Liver (tissue), 9 donors: ENCODE measurements around the gene TRMT11. TPM values are rescaled to one million over a fixed set of nuclear protein-coding genes. Genes with fewer than 3 reads are reported as not detected.
A peak's percentile ranks its signal among the peaks of the same experiment; 100 is the strongest.

Experiments
- DNase-seq: peaks from one replicate; pipeline ENCODE4 v3.0.0-alpha.2; 2017; ENCODE audit warnings: low spot score
- H3K27ac ChIP-seq, 2 donors: one replicate each; pipeline ENCODE4 v1.7.0; 2013; ENCODE audit warnings: inconsistent platforms in 2 of 2, low read length in 2 of 2, control low read depth in 1 of 2, low read depth in 1 of 2, mild to moderate bottlenecking in 1 of 2
- H3K27me3 ChIP-seq, 4 donors: one replicate each; pipeline versions ENCODE4 v1.6.1 to v1.7.0; 2013; ENCODE audit warnings: low read length in 3 of 4, inconsistent platforms in 1 of 4, mild to moderate bottlenecking in 1 of 4, moderate library complexity in 1 of 4; ENCODE audit not compliant: control insufficient read depth in 4 of 4, insufficient read depth in 4 of 4
- H3K36me3 ChIP-seq, 4 donors: one replicate each; pipeline versions ENCODE4 v1.6.1 to v1.7.0; 2013; ENCODE audit warnings: low read length in 3 of 4, mild to moderate bottlenecking in 3 of 4, low read depth in 1 of 4, moderate library complexity in 1 of 4; ENCODE audit not compliant: control insufficient read depth in 4 of 4, insufficient read depth in 3 of 4
- H3K4me1 ChIP-seq, 4 donors: one replicate each; pipeline versions ENCODE4 v1.6.1 to v1.7.0; 2013; ENCODE audit warnings: low read length in 3 of 4, mild to moderate bottlenecking in 3 of 4, moderate library complexity in 1 of 4; ENCODE audit not compliant: control insufficient read depth in 4 of 4, insufficient read depth in 4 of 4
- H3K4me3 ChIP-seq, 3 donors: one replicate each; pipeline versions ENCODE4 v1.6.1 to v1.7.0; 2013; ENCODE audit warnings: low read length in 3 of 3, control low read depth in 1 of 3, low read depth in 1 of 3, mild to moderate bottlenecking in 1 of 3
- H3K9ac ChIP-seq, 2 donors: one replicate each; pipeline ENCODE4 v1.7.0; 2013; ENCODE audit warnings: low read length in 2 of 2, mild to moderate bottlenecking in 2 of 2, moderate library complexity in 2 of 2, control low read depth in 1 of 2, low read depth in 1 of 2
- H3K9me3 ChIP-seq, 4 donors: one replicate each; pipeline versions ENCODE4 v1.6.1 to v1.7.0; 2013; ENCODE audit warnings: low read length in 3 of 4; ENCODE audit not compliant: control insufficient read depth in 4 of 4
- EGR1 ChIP-seq, 2 donors: IDR thresholded peaks; 2 replicates each; pipeline ENCODE4 v1.6.1; 2016 to 2018; ENCODE audit warnings: antibody characterized with exemption in 2 of 2, low read depth in 2 of 2
- FOXA2 ChIP-seq: IDR thresholded peaks from 2 replicates; pipeline ENCODE4 v1.6.1; 2016; ENCODE audit warnings: antibody characterized with exemption
- GABPA ChIP-seq, 2 donors: IDR thresholded peaks in 1 of 2; conservative IDR thresholded peaks in 1 of 2; 2 replicates each; pipeline ENCODE4 v1.6.1; 2016; ENCODE audit warnings: antibody characterized with exemption in 2 of 2, mild to moderate bottlenecking in 1 of 2, moderate library complexity in 1 of 2
- HNF4A ChIP-seq, 2 donors: conservative IDR thresholded peaks; 2 replicates each; pipeline ENCODE4 v1.6.1; 2016; ENCODE audit warnings: antibody characterized with exemption in 2 of 2, mild to moderate bottlenecking in 2 of 2
- HNF4G ChIP-seq: IDR thresholded peaks from 2 replicates; pipeline ENCODE4 v1.6.1; 2016; ENCODE audit warnings: antibody characterized with exemption
- JUND ChIP-seq, 2 donors: IDR thresholded peaks; 2 replicates each; pipeline ENCODE4 v1.6.1; 2016; ENCODE audit warnings: antibody characterized with exemption in 2 of 2
- NR2F2 ChIP-seq: IDR thresholded peaks from 2 replicates; pipeline ENCODE4 v1.6.1; 2016; ENCODE audit warnings: antibody characterized with exemption
- RAD21 ChIP-seq, 2 donors: IDR thresholded peaks; 2 replicates each; pipeline ENCODE4 v1.6.1; 2016; ENCODE audit warnings: antibody characterized with exemption in 2 of 2, mild to moderate bottlenecking in 2 of 2
- RXRA ChIP-seq, 2 donors: IDR thresholded peaks; 2 replicates each; pipeline ENCODE4 v1.6.1; 2017 to 2018; ENCODE audit warnings: antibody characterized with exemption in 2 of 2, mild to moderate bottlenecking in 1 of 2
- SP1 ChIP-seq: IDR thresholded peaks from 2 replicates; pipeline ENCODE4 v1.6.1; 2018; ENCODE audit warnings: antibody characterized with exemption, mild to moderate bottlenecking
- YY1 ChIP-seq: IDR thresholded peaks from 2 replicates; pipeline ENCODE4 v1.6.1; 2016; ENCODE audit warnings: antibody characterized with exemption, mild to moderate bottlenecking
- WGBS: extraction: QIAGEN DNeasy Blood & Tissue Kit; methylation state at CpG from one replicate; pipeline ENCODE4 v1.1.7; 2013; 5-methylcytosine and 5-hydroxymethylcytosine counted together
- polyA plus RNA-seq, 2 donors: library from polyadenylated mRNA; stranded (reverse) in 1 of 2; unstranded in 1 of 2; fragments of 200-250 nt in 1 of 2; fragments of >200 nt in 1 of 2; fragmentation: Nextera tagmentation in 1 of 2; extraction: Ambion mirVana in 1 of 2; gene quantifications; one replicate each; pipeline versions ENCODE4 v1.2.1 to v1.2.3, GENCODE V29; 2013 to 2015
- total RNA-seq, 2 donors: library from RNA; depleted of rRNA; stranded (reverse); fragments of >200 nt; gene quantifications; one replicate each; pipeline ENCODE4 v1.2.3, GENCODE V29; 2014
- TF ChIP-seq, protein P1 (sequence below): fragments of 150-350 bp; IDR thresholded peaks from 2 replicates; pipeline ENCODE4 v1.5.1; 2017; ENCODE audit warnings: improper control_type of control experiment, low read depth, low read length; ENCODE audit not compliant: missing input control
- TF ChIP-seq, protein P2 (sequence below): IDR thresholded peaks from 2 replicates; pipeline ENCODE4 v1.6.1; 2016; ENCODE audit warnings: antibody characterized with exemption
- TF ChIP-seq, protein P3 (sequence below): IDR thresholded peaks from 2 replicates; pipeline ENCODE4 v1.6.1; 2016; ENCODE audit warnings: antibody characterized with exemption
- TF ChIP-seq, protein P4 (sequence below): IDR thresholded peaks from 2 replicates; pipeline ENCODE4 v1.6.1; 2016; ENCODE audit warnings: antibody characterized with exemption, mild to moderate bottlenecking
- TF ChIP-seq, protein P5 (sequence below): IDR thresholded peaks from 2 replicates; pipeline ENCODE4 v1.6.1; 2016; ENCODE audit warnings: antibody characterized with exemption
- donor health status: healthy.
- donor health status: healthy.
- donor health status: healthy.
- donor health status: healthy.
- donor health status: healthy.

Gene TRMT11
- total and polyA plus RNA-seq, 4 donors = 9.9 to 82.3 (median 17.2) TPM

GRCh38 chr6:126040394-126040793 lies 54.1 kb downstream of the TRMT11 start (continued):
- TF ChIP-seq, protein P1, sequence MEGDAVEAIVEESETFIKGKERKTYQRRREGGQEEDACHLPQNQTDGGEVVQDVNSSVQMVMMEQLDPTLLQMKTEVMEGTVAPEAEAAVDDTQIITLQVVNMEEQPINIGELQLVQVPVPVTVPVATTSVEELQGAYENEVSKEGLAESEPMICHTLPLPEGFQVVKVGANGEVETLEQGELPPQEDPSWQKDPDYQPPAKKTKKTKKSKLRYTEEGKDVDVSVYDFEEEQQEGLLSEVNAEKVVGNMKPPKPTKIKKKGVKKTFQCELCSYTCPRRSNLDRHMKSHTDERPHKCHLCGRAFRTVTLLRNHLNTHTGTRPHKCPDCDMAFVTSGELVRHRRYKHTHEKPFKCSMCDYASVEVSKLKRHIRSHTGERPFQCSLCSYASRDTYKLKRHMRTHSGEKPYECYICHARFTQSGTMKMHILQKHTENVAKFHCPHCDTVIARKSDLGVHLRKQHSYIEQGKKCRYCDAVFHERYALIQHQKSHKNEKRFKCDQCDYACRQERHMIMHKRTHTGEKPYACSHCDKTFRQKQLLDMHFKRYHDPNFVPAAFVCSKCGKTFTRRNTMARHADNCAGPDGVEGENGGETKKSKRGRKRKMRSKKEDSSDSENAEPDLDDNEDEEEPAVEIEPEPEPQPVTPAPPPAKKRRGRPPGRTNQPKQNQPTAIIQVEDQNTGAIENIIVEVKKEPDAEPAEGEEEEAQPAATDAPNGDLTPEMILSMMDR = no peak

DNA sequence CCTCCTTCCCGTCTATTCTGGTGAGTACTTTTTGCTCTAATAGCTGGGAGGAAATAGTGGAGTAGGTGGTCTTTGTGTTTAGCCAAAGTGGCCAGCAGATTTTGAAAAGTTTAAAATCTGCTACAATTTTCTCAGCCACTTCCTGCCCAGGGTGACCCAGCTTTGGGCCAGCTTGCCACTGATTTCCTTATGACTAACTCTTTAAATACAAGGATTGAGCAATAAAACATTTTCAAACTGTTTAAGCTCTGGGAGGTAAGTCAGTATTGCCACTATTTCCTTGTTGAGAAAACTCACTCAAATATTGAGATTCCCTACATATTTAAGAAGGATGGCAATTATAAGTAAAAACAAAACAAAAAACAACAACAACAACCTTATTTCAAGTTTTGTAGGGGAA lies 54.5 kb downstream of the TRMT11 start:
- Histone ChIP-seq H3K9ac (no peak overlapping the region), H3K27ac (peak overlapping the region; percentile 46 to 52)

DNA sequence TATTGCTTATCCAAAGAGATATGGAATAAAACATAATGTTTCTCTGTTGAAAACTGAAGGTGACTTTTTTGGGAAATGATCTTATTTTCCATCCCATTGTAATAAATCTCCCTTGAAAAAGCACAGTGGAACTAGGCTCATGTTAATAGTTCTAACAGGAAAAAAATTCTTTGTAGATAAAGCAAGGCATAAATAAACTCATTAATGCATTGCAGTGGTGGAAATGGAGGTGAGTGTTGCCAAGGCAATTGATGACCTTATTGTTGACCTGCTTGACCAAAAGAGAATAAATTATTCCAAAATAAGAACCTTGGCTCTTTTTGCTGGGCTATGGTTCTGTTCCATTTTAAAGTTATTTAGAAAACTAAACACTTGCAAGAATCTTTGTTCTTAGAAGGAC lies 55.2 kb downstream of the TRMT11 start:
- no peak overlapping the region for H3K27ac ChIP-seq
- peaks cover 0 to 6% (median 3%) of the 10 kb centered on the region in 4 donors for H3K4me1 ChIP-seq
- H3K9me3 ChIP-seq = no peaks in the 10 kb centered on the region
- DNase-seq = no peak
- H3K27me3 ChIP-seq = no peaks in the 10 kb centered on the region
- H3K36me3 ChIP-seq = peaks cover 0 to 27% (median 6%) of the 10 kb centered on the region in 4 donors
- H3K9ac ChIP-seq = no peak overlapping the region
- no peak overlapping the region for H3K4me3 ChIP-seq
- TF ChIP-seq, protein P2, sequence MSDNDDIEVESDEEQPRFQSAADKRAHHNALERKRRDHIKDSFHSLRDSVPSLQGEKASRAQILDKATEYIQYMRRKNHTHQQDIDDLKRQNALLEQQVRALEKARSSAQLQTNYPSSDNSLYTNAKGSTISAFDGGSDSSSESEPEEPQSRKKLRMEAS = no peak
- no peak for TF ChIP-seq SP1
- TF ChIP-seq EGR1 (IDR thresholded peaks at IDR 0.05; ENCODE audit: low read depth in 2 of 2) = no peak
- TF ChIP-seq NR2F2 = no peak
- TF ChIP-seq RAD21 (IDR thresholded peaks at IDR 0.05) = no peak
- TF ChIP-seq YY1 = no peak

More for the DNA sequence above, 54.5 kb downstream of the TRMT11 start:
- no peak overlapping the region for H3K4me3 ChIP-seq
- 79% methylated on average over 1 of the region's 1 CpG for WGBS
- no peak for DNase-seq
- no peaks in the 10 kb centered on the region for H3K9me3 ChIP-seq
- peaks cover 2 to 25% (median 6%) of the 10 kb centered on the region in 4 donors for H3K36me3 ChIP-seq
- TF ChIP-seq, protein P3, sequence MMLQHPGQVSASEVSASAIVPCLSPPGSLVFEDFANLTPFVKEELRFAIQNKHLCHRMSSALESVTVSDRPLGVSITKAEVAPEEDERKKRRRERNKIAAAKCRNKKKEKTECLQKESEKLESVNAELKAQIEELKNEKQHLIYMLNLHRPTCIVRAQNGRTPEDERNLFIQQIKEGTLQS = peak; percentile 18
- peak in 1 of 2 donors; percentile 29 for TF ChIP-seq HNF4A (conservative IDR thresholded peaks at IDR 0.05)
- TF ChIP-seq RAD21 (IDR thresholded peaks at IDR 0.05) = peak in 1 of 2 donors; percentile 27
- no peak for TF ChIP-seq HNF4G
- peak in 1 of 2 donors; percentile 38 for TF ChIP-seq RXRA (IDR thresholded peaks at IDR 0.05)
- peak; percentile 73 to 89 for TF ChIP-seq JUND (IDR thresholded peaks at IDR 0.05)
- TF ChIP-seq YY1 = no peak
- H3K4me1 ChIP-seq = peaks cover 0 to 6% (median 2%) of the 10 kb centered on the region in 4 donors
- no peaks in the 10 kb centered on the region for H3K27me3 ChIP-seq

- no peak for DNase-seq
- no peaks in the 10 kb centered on the region for H3K27me3 ChIP-seq
- peaks cover under 1 to 27% (median 6%) of the 10 kb centered on the region in 4 donors for H3K36me3 ChIP-seq
- H3K4me1 ChIP-seq = peaks cover 0 to 6% (median 3%) of the 10 kb centered on the region in 4 donors
- H3K27ac ChIP-seq = no peak overlapping the region
- no peak overlapping the region for H3K4me3 ChIP-seq
- 92% methylated on average over 1 of the region's 1 CpG for WGBS
- H3K9ac ChIP-seq = no peak overlapping the region
- no peaks in the 10 kb centered on the region for H3K9me3 ChIP-seq
- TF ChIP-seq RAD21 (IDR thresholded peaks at IDR 0.05) (no peak), JUND (IDR thresholded peaks at IDR 0.05) (no peak), GABPA (IDR thresholded peaks at IDR 0.05 in 1 of 2, conservative IDR thresholded peaks at IDR 0.05 in 1 of 2) (no peak), HNF4A (conservative IDR thresholded peaks at IDR 0.05) (no peak), RXRA (IDR thresholded peaks at IDR 0.05) (no peak), EGR1 (IDR thresholded peaks at IDR 0.05; ENCODE audit: low read depth in 2 of 2) (no peak), FOXA2 (no peak), NR2F2 (no peak), HNF4G (no peak)
- TF ChIP-seq, protein P4, sequence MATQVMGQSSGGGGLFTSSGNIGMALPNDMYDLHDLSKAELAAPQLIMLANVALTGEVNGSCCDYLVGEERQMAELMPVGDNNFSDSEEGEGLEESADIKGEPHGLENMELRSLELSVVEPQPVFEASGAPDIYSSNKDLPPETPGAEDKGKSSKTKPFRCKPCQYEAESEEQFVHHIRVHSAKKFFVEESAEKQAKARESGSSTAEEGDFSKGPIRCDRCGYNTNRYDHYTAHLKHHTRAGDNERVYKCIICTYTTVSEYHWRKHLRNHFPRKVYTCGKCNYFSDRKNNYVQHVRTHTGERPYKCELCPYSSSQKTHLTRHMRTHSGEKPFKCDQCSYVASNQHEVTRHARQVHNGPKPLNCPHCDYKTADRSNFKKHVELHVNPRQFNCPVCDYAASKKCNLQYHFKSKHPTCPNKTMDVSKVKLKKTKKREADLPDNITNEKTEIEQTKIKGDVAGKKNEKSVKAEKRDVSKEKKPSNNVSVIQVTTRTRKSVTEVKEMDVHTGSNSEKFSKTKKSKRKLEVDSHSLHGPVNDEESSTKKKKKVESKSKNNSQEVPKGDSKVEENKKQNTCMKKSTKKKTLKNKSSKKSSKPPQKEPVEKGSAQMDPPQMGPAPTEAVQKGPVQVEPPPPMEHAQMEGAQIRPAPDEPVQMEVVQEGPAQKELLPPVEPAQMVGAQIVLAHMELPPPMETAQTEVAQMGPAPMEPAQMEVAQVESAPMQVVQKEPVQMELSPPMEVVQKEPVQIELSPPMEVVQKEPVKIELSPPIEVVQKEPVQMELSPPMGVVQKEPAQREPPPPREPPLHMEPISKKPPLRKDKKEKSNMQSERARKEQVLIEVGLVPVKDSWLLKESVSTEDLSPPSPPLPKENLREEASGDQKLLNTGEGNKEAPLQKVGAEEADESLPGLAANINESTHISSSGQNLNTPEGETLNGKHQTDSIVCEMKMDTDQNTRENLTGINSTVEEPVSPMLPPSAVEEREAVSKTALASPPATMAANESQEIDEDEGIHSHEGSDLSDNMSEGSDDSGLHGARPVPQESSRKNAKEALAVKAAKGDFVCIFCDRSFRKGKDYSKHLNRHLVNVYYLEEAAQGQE = no peak
- TF ChIP-seq, protein P2 = no peak
- TF ChIP-seq, protein P5, sequence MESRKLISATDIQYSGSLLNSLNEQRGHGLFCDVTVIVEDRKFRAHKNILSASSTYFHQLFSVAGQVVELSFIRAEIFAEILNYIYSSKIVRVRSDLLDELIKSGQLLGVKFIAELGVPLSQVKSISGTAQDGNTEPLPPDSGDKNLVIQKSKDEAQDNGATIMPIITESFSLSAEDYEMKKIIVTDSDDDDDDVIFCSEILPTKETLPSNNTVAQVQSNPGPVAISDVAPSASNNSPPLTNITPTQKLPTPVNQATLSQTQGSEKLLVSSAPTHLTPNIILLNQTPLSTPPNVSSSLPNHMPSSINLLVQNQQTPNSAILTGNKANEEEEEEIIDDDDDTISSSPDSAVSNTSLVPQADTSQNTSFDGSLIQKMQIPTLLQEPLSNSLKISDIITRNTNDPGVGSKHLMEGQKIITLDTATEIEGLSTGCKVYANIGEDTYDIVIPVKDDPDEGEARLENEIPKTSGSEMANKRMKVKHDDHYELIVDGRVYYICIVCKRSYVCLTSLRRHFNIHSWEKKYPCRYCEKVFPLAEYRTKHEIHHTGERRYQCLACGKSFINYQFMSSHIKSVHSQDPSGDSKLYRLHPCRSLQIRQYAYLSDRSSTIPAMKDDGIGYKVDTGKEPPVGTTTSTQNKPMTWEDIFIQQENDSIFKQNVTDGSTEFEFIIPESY = no peak
- TF ChIP-seq, protein P3 = no peak
Measured at GRCh38 chr6:126042001-126042419, 55.7 kb downstream of the TRMT11 start.
